Chondrocyte (in vitro differentiated cells): ENCODE results near the gene SMAD9. TPM values are rescaled to one million over a fixed set of nuclear protein-coding genes. Genes with fewer than 3 reads are reported as not detected.

Source experiments
- DNase-seq: peaks from one replicate; pipeline ENCODE4 v3.0.0; 2021; ENCODE audit warnings: mixed read lengths, low spot score
- H3K27ac Mint-ChIP-seq: one replicate; pipeline ENCODE4 v1.8.0; 2021; ENCODE audit warnings: mild to moderate bottlenecking, moderate library complexity, mixed read lengths; ENCODE audit not compliant: unreplicated experiment
- H3K27me3 Mint-ChIP-seq: 2 replicates; pipeline ENCODE4 v1.8.0; 2021; ENCODE audit warnings: low read depth, mixed read lengths
- H3K36me3 Mint-ChIP-seq: 2 replicates; pipeline ENCODE4 v1.8.0; 2021; ENCODE audit warnings: low read depth, mixed read lengths
- H3K4me1 Mint-ChIP-seq: 2 replicates; pipeline ENCODE4 v1.8.0; 2021; ENCODE audit warnings: low read depth, mild to moderate bottlenecking, mixed read lengths
- H3K4me3 Mint-ChIP-seq: one replicate; pipeline ENCODE4 v1.8.0; 2021; ENCODE audit warnings: mild to moderate bottlenecking, moderate library complexity, mixed read lengths; ENCODE audit not compliant: unreplicated experiment
- H3K9me3 Mint-ChIP-seq: 2 replicates; pipeline ENCODE4 v1.8.0; 2021; ENCODE audit warnings: low read depth, mixed read lengths
- total RNA-seq: library from RNA; stranded (reverse); gene quantifications from 3 replicates; pipeline ENCODE4 v1.2.1, GENCODE V29; 2021
- TF ChIP-seq, protein P1 (sequence below): fragments of 200-600 bp; sonication (generic); IDR thresholded peaks from 2 replicates; pipeline ENCODE4 v1.5.0; 2021; ENCODE audit warnings: antibody characterized with exemption, mild to moderate bottlenecking, moderate library complexity

SMAD9 gene
- total RNA-seq, 1 donor from 2014 or later: 8.9 TPM

- Mint-ChIP-seq H3K4me3 (no peak overlapping the region), H3K9me3 (no peaks in the 10 kb centered on the region), H3K27ac (no peak overlapping the region), H3K4me1 (peaks cover 7% of the 10 kb centered on the region), H3K36me3 (no peaks in the 10 kb centered on the region), H3K27me3 (no peaks in the 10 kb centered on the region)
- DNase-seq: no peak
- TF ChIP-seq, protein P1, sequence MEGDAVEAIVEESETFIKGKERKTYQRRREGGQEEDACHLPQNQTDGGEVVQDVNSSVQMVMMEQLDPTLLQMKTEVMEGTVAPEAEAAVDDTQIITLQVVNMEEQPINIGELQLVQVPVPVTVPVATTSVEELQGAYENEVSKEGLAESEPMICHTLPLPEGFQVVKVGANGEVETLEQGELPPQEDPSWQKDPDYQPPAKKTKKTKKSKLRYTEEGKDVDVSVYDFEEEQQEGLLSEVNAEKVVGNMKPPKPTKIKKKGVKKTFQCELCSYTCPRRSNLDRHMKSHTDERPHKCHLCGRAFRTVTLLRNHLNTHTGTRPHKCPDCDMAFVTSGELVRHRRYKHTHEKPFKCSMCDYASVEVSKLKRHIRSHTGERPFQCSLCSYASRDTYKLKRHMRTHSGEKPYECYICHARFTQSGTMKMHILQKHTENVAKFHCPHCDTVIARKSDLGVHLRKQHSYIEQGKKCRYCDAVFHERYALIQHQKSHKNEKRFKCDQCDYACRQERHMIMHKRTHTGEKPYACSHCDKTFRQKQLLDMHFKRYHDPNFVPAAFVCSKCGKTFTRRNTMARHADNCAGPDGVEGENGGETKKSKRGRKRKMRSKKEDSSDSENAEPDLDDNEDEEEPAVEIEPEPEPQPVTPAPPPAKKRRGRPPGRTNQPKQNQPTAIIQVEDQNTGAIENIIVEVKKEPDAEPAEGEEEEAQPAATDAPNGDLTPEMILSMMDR: no peak
These were observed 7.7 kb downstream of the SMAD9 start for GRCh38 chr13:36912369-36912768.

GRCh38 chr13:36910545-36910944 lies 9.5 kb downstream of the SMAD9 start:
- Mint-ChIP-seq H3K36me3 (peaks cover 2% of the 10 kb centered on the region), H3K27ac (no peak overlapping the region), H3K4me1 (no peaks in the 10 kb centered on the region), H3K27me3 (no peaks in the 10 kb centered on the region), H3K4me3 (no peak overlapping the region), H3K9me3 (no peaks in the 10 kb centered on the region)
- DNase-seq: no peak
- TF ChIP-seq, protein P1: no peak

GRCh38 chr13:36907821-36908220 lies 12.2 kb downstream of the SMAD9 start:
- Mint-ChIP-seq H3K4me3 (no peak overlapping the region), H3K27ac (no peak overlapping the region)
- no peak for DNase-seq

DNA sequence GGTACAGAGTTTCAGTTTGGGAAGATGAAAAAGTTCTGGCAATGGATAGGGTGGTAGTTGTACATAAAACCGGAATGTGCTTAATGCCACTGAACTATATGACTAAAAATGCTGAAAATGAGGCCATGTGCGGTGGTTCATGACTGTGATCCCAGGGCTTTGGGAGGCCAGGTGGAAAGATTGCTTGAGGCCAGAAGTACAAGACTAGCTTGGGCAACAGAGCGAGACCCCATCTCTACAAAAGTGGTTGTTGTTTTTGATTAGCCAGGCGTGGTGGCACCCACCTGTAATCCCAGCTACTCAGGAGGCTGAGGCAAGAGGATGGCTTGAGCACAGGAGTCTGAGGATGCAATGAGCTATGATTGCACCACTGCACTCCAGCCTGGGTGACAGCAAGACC lies 12.8 kb downstream of the SMAD9 start:
- no peaks in the 10 kb centered on the region for H3K27me3 Mint-ChIP-seq
- DNase-seq: no peak
- TF ChIP-seq, protein P1: no peak
- H3K4me3 Mint-ChIP-seq: no peak overlapping the region
- peaks cover 2% of the 10 kb centered on the region for H3K36me3 Mint-ChIP-seq
- no peaks in the 10 kb centered on the region for H3K4me1 Mint-ChIP-seq
- no peaks in the 10 kb centered on the region for H3K9me3 Mint-ChIP-seq
- H3K27ac Mint-ChIP-seq: no peak overlapping the region

More at GRCh38 chr13:36907821-36908220, 12.2 kb downstream of the SMAD9 start:
- Mint-ChIP-seq H3K36me3 (peaks cover 2% of the 10 kb centered on the region), H3K4me1 (no peaks in the 10 kb centered on the region), H3K27me3 (no peaks in the 10 kb centered on the region), H3K9me3 (no peaks in the 10 kb centered on the region)
- TF ChIP-seq, protein P1: no peak

DNA sequence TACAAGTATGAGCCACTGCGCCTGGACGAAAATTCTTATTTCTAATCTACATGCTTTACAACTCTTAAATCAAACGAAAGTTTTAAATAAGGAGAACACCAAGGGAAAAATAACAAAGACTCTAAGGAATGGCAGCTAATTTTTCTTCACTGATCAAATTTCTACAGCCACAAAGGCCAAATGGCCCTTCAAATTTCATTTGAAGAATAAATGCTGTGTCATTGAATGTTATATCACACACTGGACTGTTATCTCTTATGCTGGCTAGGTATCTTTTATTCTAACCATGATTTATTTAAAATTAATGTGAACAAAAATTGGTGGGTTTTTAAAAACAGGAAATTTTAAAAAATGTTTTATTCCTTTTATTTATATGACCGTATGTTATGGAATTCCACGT lies 14.1 kb downstream of the SMAD9 start:
- H3K9me3 Mint-ChIP-seq: no peaks in the 10 kb centered on the region
- H3K27me3 Mint-ChIP-seq: no peaks in the 10 kb centered on the region
- H3K4me1 Mint-ChIP-seq: no peaks in the 10 kb centered on the region
- H3K36me3 Mint-ChIP-seq: peaks cover 2% of the 10 kb centered on the region
- no peak overlapping the region for H3K4me3 Mint-ChIP-seq
- TF ChIP-seq, protein P1: no peak
- H3K27ac Mint-ChIP-seq: no peak overlapping the region
- no peak for DNase-seq
